ENCODE results near the gene EMC10.

Gene EMC10

GRCh38 chr19:50431343-50432220 is 44.7 kb upstream of the EMC10 start:
- no peaks in the 10 kb centered on the region for H3K36me3 ChIP-seq
- H3K4me3 ChIP-seq (ENCODE audit: low read depth in 1 of 2, low read length in 1 of 2), result peak overlapping the region; percentile 56 to 78
- peaks cover 17 to 28% of the 10 kb centered on the region in 2 experiments for H3K4me1 ChIP-seq (ENCODE audit: control insufficient read depth in 1 of 2, insufficient read depth in 1 of 2, low read depth in 1 of 2, low read length in 1 of 2)
- peaks cover 42% of the 10 kb centered on the region for H3K27me3 ChIP-seq
- peak overlapping the region; percentile 67 for H3K27ac ChIP-seq
- no peak for TF ChIP-seq CTCF (IDR thresholded peaks at IDR 0.05)
- no peaks in the 10 kb centered on the region for H3K9me3 ChIP-seq

- Histone ChIP-seq H3K4me3 (ENCODE audit: low read depth in 1 of 2, low read length in 1 of 2) (peak within 1 kb of the TSS; percentile 56 to 78), H3K4me1 (ENCODE audit: control insufficient read depth in 1 of 2, insufficient read depth in 1 of 2, low read depth in 1 of 2, low read length in 1 of 2) (peaks cover 17 to 28% of the 10 kb centered on the region in 2 experiments), H3K9me3 (no peaks in the 10 kb centered on the region), H3K27me3 (peaks cover 42% of the 10 kb centered on the region), H3K36me3 (no peaks in the 10 kb centered on the region), H3K27ac (peak within 1 kb of the TSS; percentile 67)
- TF ChIP-seq CTCF (IDR thresholded peaks at IDR 0.05), result no peak
Observed at GRCh38 chr19:50432221-50433028, 43.9 kb upstream of the EMC10 start, which contains the start of gene MYBPC2. Gene MYBPC2, plus strand, starts transcription at chr19:50432892. Its CDS starts 62 bp downstream, at chr19:50432954.

GRCh38 chr19:50433201-50434180 is 42.8 kb upstream of the EMC10 start:
- Histone ChIP-seq H3K27ac (no peak overlapping the region), H3K9me3 (no peaks in the 10 kb centered on the region), H3K27me3 (peaks cover 46% of the 10 kb centered on the region), H3K4me1 (ENCODE audit: control insufficient read depth in 1 of 2, insufficient read depth in 1 of 2, low read depth in 1 of 2, low read length in 1 of 2) (peaks cover 11 to 19% of the 10 kb centered on the region in 2 experiments), H3K4me3 (ENCODE audit: low read depth in 1 of 2, low read length in 1 of 2) (no peak overlapping the region), H3K36me3 (no peaks in the 10 kb centered on the region)
- no peak for TF ChIP-seq CTCF (IDR thresholded peaks at IDR 0.05)

GRCh38 chr19:50434525-50434924 is 41.8 kb upstream of the EMC10 start:
- no peak for TF ChIP-seq CTCF (IDR thresholded peaks at IDR 0.05)
- no peak overlapping the region for H3K4me3 ChIP-seq (ENCODE audit: low read depth in 1 of 2, low read length in 1 of 2)
- peaks cover 47% of the 10 kb centered on the region for H3K27me3 ChIP-seq
- peaks cover 11 to 18% of the 10 kb centered on the region in 2 experiments for H3K4me1 ChIP-seq (ENCODE audit: control insufficient read depth in 1 of 2, insufficient read depth in 1 of 2, low read depth in 1 of 2, low read length in 1 of 2)
- no peak overlapping the region for H3K27ac ChIP-seq
- no peaks in the 10 kb centered on the region for H3K36me3 ChIP-seq
- H3K9me3 ChIP-seq, result no peaks in the 10 kb centered on the region

GRCh38 chr19:50435221-50435620 is 41.1 kb upstream of the EMC10 start:
- H3K36me3 ChIP-seq, result no peaks in the 10 kb centered on the region
- no peak overlapping the region for H3K4me3 ChIP-seq (ENCODE audit: low read depth in 1 of 2, low read length in 1 of 2)
- no peak for TF ChIP-seq CTCF (IDR thresholded peaks at IDR 0.05)
- no peaks in the 10 kb centered on the region for H3K9me3 ChIP-seq
- H3K27me3 ChIP-seq, result peaks cover 51% of the 10 kb centered on the region
- H3K27ac ChIP-seq, result no peak overlapping the region
- H3K4me1 ChIP-seq (ENCODE audit: control insufficient read depth in 1 of 2, insufficient read depth in 1 of 2, low read depth in 1 of 2, low read length in 1 of 2), result peaks cover 11 to 18% of the 10 kb centered on the region in 2 experiments
